Neural progenitor cell (in vitro differentiated cells): Measurements from ENCODE around the gene STON2. TPM values are rescaled to one million over a fixed set of nuclear protein-coding genes. Genes with fewer than 3 reads are reported as not detected.

Experiments used
- DNase-seq: peaks from one replicate; pipeline ENCODE4 v3.0.0-alpha.2; 2016; ENCODE audit warnings: low spot score
- H2AFZ ChIP-seq: fragments of 200-600 bp; sonication (generic); replicated peaks from 2 replicates; pipeline ENCODE4 v1.6.1; 2016; ENCODE audit warnings: antibody characterized with exemption
- H3F3A ChIP-seq: fragments of 200-600 bp; sonication (generic); 2 replicates; pipeline ENCODE4 v1.6.1; 2016; ENCODE audit warnings: antibody characterized with exemption, low read depth
- H3K27ac ChIP-seq: fragments of 200-600 bp; sonication (generic); 2 replicates; pipeline ENCODE4 v1.5.1; 2016; ENCODE audit warnings: mild to moderate bottlenecking
- H3K27me3 ChIP-seq: fragments of 200-600 bp; sonication (generic); 2 replicates; pipeline ENCODE4 v1.6.1; 2016; ENCODE audit warnings: mild to moderate bottlenecking, moderate library complexity
- H3K36me3 ChIP-seq: fragments of 200-600 bp; sonication (generic); 2 replicates; pipeline ENCODE4 v1.5.1; 2016
- H3K4me1 ChIP-seq: fragments of 200-600 bp; sonication (generic); 2 replicates; pipeline ENCODE4 v1.6.1; 2016; ENCODE audit warnings: mixed run types
- H3K4me2 ChIP-seq: fragments of 200-600 bp; sonication (generic); 2 replicates; pipeline ENCODE4 v1.6.1; 2016
- H3K4me3 ChIP-seq: fragments of 200-600 bp; sonication (generic); 2 replicates; pipeline ENCODE4 v1.5.1; 2016
- H3K79me2 ChIP-seq: fragments of 200-600 bp; sonication (generic); 2 replicates; pipeline ENCODE4 v1.6.1; 2016; ENCODE audit warnings: low read depth
- H3K9ac ChIP-seq: fragments of 200-600 bp; sonication (generic); 2 replicates; pipeline ENCODE4 v1.6.1; 2016
- H3K9me3 ChIP-seq: fragments of 200-600 bp; sonication (generic); 2 replicates; pipeline ENCODE4 v1.5.1; 2016; ENCODE audit warnings: low read depth
- H4K20me1 ChIP-seq: fragments of 200-600 bp; sonication (generic); 2 replicates; pipeline ENCODE4 v1.6.1; 2016; ENCODE audit warnings: low read depth
- H3K27ac Mint-ChIP-seq: 3 replicates; pipeline ENCODE4 v1.8.0; 2021; ENCODE audit warnings: mixed read lengths
- H3K27me3 Mint-ChIP-seq: 2 replicates; pipeline ENCODE4 v1.8.0; 2022; ENCODE audit warnings: low read depth, mild to moderate bottlenecking, inconsistent platforms, moderate library complexity, mixed read lengths; ENCODE audit not compliant: insufficient read depth
- H3K36me3 Mint-ChIP-seq: 3 replicates; pipeline ENCODE4 v1.8.0; 2021; ENCODE audit warnings: mixed read lengths
- H3K4me1 Mint-ChIP-seq: 3 replicates; pipeline ENCODE4 v1.8.0; 2021; ENCODE audit warnings: mixed read lengths
- H3K4me3 Mint-ChIP-seq: 3 replicates; pipeline ENCODE4 v1.8.0; 2021; ENCODE audit warnings: mild to moderate bottlenecking, moderate library complexity, mixed read lengths
- H3K9me3 Mint-ChIP-seq: 3 replicates; pipeline ENCODE4 v1.8.0; 2020; ENCODE audit warnings: mixed read lengths
- CTCF ChIP-seq: fragments of 200-600 bp; sonication (generic); IDR thresholded peaks from 2 replicates; pipeline ENCODE4 v1.5.1; 2017; ENCODE audit warnings: antibody characterized with exemption, mild to moderate bottlenecking
- EZH2 ChIP-seq: fragments of 200-600 bp; sonication (generic); IDR thresholded peaks from 2 replicates; pipeline ENCODE4 v1.6.1; 2017; ENCODE audit warnings: antibody characterized with exemption, mild to moderate bottlenecking, moderate library complexity
- EZH2phosphoT487 ChIP-seq: fragments of 200-600 bp; sonication (generic); IDR thresholded peaks from 2 replicates; pipeline ENCODE4 v1.6.1; 2017; ENCODE audit warnings: antibody characterized with exemption
- total RNA-seq: library from RNA; depleted of rRNA; stranded (reverse); fragments of >200 nt; gene quantifications from 2 replicates; pipeline ENCODE4 v1.2.3, GENCODE V29; 2015; ENCODE audit warnings: low replicate concordance

Gene STON2
- total RNA-seq, 1 donor from 2014 or later: 31.1 TPM

GRCh38 chr14:81435391-81436295 lies 35.5 kb upstream of the STON2 start:
- peaks cover 21% of the 10 kb centered on the region for H3F3A ChIP-seq
- peaks cover 43% of the 10 kb centered on the region for H3K4me1 Mint-ChIP-seq
- peaks cover 53% of the 10 kb centered on the region for H3K27me3 ChIP-seq
- H3K27me3 Mint-ChIP-seq: peaks cover 12% of the 10 kb centered on the region
- H2AFZ ChIP-seq: no peak overlapping the region
- no peaks in the 10 kb centered on the region for H3K9me3 Mint-ChIP-seq
- H3K9ac ChIP-seq: no peak overlapping the region
- no peak overlapping the region for H3K27ac ChIP-seq
- H3K4me2 ChIP-seq: peak overlapping the region; percentile 90
- H3K4me1 ChIP-seq: peaks cover 24% of the 10 kb centered on the region
- H3K36me3 Mint-ChIP-seq: peaks cover 2% of the 10 kb centered on the region
- H3K9me3 ChIP-seq: no peaks in the 10 kb centered on the region
- no peak for TF ChIP-seq EZH2
- TF ChIP-seq EZH2phosphoT487: no peak
- TF ChIP-seq CTCF: no peak
- peaks cover 33% of the 10 kb centered on the region for H3K79me2 ChIP-seq
- H3K4me3 Mint-ChIP-seq: peak overlapping the region; percentile 94
- H3K4me3 ChIP-seq: peak overlapping the region; percentile 62
- peak; percentile 88 for DNase-seq
- H4K20me1 ChIP-seq: peaks cover 21% of the 10 kb centered on the region
- peak overlapping the region; percentile 39 for H3K27ac Mint-ChIP-seq
- no peaks in the 10 kb centered on the region for H3K36me3 ChIP-seq

- Mint-ChIP-seq H3K36me3 (peaks cover 2% of the 10 kb centered on the region), H3K4me1 (peaks cover 47% of the 10 kb centered on the region), H3K27me3 (peaks cover 12% of the 10 kb centered on the region), H3K27ac (no peak overlapping the region), H3K9me3 (no peaks in the 10 kb centered on the region), H3K4me3 (peak overlapping the region; percentile 94)
- Histone ChIP-seq H3K4me3 (peak overlapping the region; percentile 62), H3K9ac (no peak overlapping the region), H3K9me3 (no peaks in the 10 kb centered on the region), H2AFZ (no peak overlapping the region), H3K4me1 (peaks cover 24% of the 10 kb centered on the region), H3F3A (peaks cover 21% of the 10 kb centered on the region), H3K36me3 (no peaks in the 10 kb centered on the region), H3K27me3 (peaks cover 50% of the 10 kb centered on the region), H3K4me2 (peak overlapping the region; percentile 90), H3K27ac (no peak overlapping the region), H4K20me1 (peaks cover 21% of the 10 kb centered on the region), H3K79me2 (peaks cover 40% of the 10 kb centered on the region)
- TF ChIP-seq EZH2: no peak
- TF ChIP-seq CTCF: no peak
- no peak for TF ChIP-seq EZH2phosphoT487
- no peak for DNase-seq
Observed at GRCh38 chr14:81435048-81435390, 34.9 kb upstream of the STON2 start.

DNA sequence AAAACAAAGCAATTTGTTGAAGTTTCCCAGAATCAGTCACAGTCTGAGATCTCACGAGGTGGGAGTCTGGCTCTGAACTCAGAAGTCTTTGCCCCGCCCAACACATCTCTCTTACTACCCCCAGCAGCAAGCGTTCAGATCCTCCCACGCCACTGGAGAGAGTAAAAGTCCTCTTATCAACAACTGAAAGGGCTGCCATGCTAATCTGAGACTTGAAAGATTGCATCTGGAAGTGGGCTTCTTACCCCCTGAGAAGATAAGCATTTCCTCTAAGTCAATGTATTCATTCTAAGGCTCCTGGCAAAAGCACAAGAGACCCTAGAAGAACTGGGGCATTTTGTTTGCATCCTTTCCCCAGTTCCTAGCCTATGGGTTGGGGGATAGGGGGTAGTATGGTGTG lies 34.1 kb upstream of the STON2 start:
- Histone ChIP-seq H3K4me3 (peak overlapping the region; percentile 62), H3K27ac (no peak overlapping the region)

More for the DNA sequence above, 34.1 kb upstream of the STON2 start:
- DNase-seq: peak; percentile 24
- Mint-ChIP-seq H3K4me1 (peaks cover 52% of the 10 kb centered on the region), H3K4me3 (peak overlapping the region; percentile 94), H3K36me3 (peaks cover 6% of the 10 kb centered on the region), H3K27me3 (peaks cover 7% of the 10 kb centered on the region), H3K9me3 (no peaks in the 10 kb centered on the region), H3K27ac (peak overlapping the region; percentile 74)
- peaks cover 21% of the 10 kb centered on the region for H3F3A ChIP-seq
- H3K9ac ChIP-seq: no peak overlapping the region
- H2AFZ ChIP-seq: no peak overlapping the region
- peak overlapping the region; percentile 90 for H3K4me2 ChIP-seq
- H4K20me1 ChIP-seq: peaks cover 21% of the 10 kb centered on the region
- peaks cover 24% of the 10 kb centered on the region for H3K4me1 ChIP-seq
- no peaks in the 10 kb centered on the region for H3K36me3 ChIP-seq
- no peaks in the 10 kb centered on the region for H3K9me3 ChIP-seq
- H3K79me2 ChIP-seq: peaks cover 40% of the 10 kb centered on the region
- H3K27me3 ChIP-seq: peaks cover 42% of the 10 kb centered on the region
- TF ChIP-seq EZH2 (no peak), EZH2phosphoT487 (no peak), CTCF (no peak)
